Neuronal stem cell (in vitro differentiated cells): ENCODE measurements around the gene CACNA1A.

ENCODE experiments used
- DNase-seq: peaks from one replicate; pipeline ENCODE4 v3.0.0-alpha.2; 2013; ENCODE audit warnings: low spot score
- H2AFZ ChIP-seq: one replicate; pipeline ENCODE4 v1.6.1; 2013; ENCODE audit warnings: mild to moderate bottlenecking, low read length, inconsistent platforms
- H2AK5ac ChIP-seq: 2 replicates; pipeline ENCODE4 v1.6.1; 2013; ENCODE audit warnings: low read depth, mild to moderate bottlenecking, inconsistent platforms, low read length, moderate library complexity, mixed read lengths
- H2BK120ac ChIP-seq: 2 replicates; pipeline ENCODE4 v1.6.1; 2013; ENCODE audit warnings: low read depth, mild to moderate bottlenecking, inconsistent platforms, low read length, moderate library complexity, mixed read lengths
- H2BK12ac ChIP-seq: one replicate; pipeline ENCODE4 v1.6.1; 2013; ENCODE audit warnings: low read length, inconsistent platforms
- H2BK15ac ChIP-seq: 2 replicates; pipeline ENCODE4 v1.6.1; 2013; ENCODE audit warnings: mild to moderate bottlenecking, low read length, inconsistent platforms, mixed read lengths
- H2BK5ac ChIP-seq: one replicate; pipeline ENCODE4 v1.6.1; 2013; ENCODE audit warnings: inconsistent platforms, mild to moderate bottlenecking, low read length, moderate library complexity
- H3K14ac ChIP-seq: one replicate; pipeline ENCODE4 v1.6.1; 2013; ENCODE audit warnings: low read length, inconsistent platforms
- H3K18ac ChIP-seq: 2 replicates; pipeline ENCODE4 v1.6.1; 2013; ENCODE audit warnings: low read length, inconsistent platforms
- H3K23ac ChIP-seq: 2 replicates; pipeline ENCODE4 v1.6.1; 2013; ENCODE audit warnings: low read depth, mild to moderate bottlenecking, mixed read lengths, low read length, inconsistent platforms; ENCODE audit not compliant: poor library complexity
- H3K27ac ChIP-seq: replicated peaks from 3 replicates; pipeline ENCODE4 v1.5.1; 2013; ENCODE audit warnings: low read length, inconsistent platforms
- H3K27me3 ChIP-seq, 3 experiments: 2 replicates each; pipeline ENCODE4 v1.6.1; 2013; ENCODE audit warnings: low read length in 3 of 3, mild to moderate bottlenecking in 2 of 3, inconsistent platforms in 1 of 3, low read depth in 1 of 3, mixed read lengths in 1 of 3, moderate library complexity in 1 of 3; ENCODE audit not compliant: control insufficient read depth in 3 of 3, insufficient read depth in 3 of 3
- H3K36me3 ChIP-seq, 2 donors: replicated peaks in 1 of 2; 2 replicates each; pipeline ENCODE4 v1.6.1; 2013; ENCODE audit warnings: low read length in 2 of 2; ENCODE audit not compliant: control insufficient read depth in 2 of 2, insufficient read depth in 2 of 2
- H3K4ac ChIP-seq: 2 replicates; pipeline ENCODE4 v1.6.1; 2013; ENCODE audit warnings: inconsistent platforms, mild to moderate bottlenecking, low read length, moderate library complexity
- H3K4me1 ChIP-seq, 2 donors: 1 replicate in 1 of 2; 2 replicates in 1 of 2; pipeline ENCODE4 v1.6.1; 2013; ENCODE audit warnings: low read length in 2 of 2, low read depth in 1 of 2; ENCODE audit not compliant: control insufficient read depth in 2 of 2, insufficient read depth in 1 of 2
- H3K4me2 ChIP-seq: one replicate; pipeline ENCODE4 v1.6.1; 2013; ENCODE audit warnings: mild to moderate bottlenecking, low read length, inconsistent platforms; ENCODE audit not compliant: insufficient read depth, poor library complexity, severe bottlenecking
- H3K4me3 ChIP-seq, 2 donors: 2 replicates each; pipeline ENCODE4 v1.5.1; 2013; ENCODE audit warnings: low read length in 2 of 2, mild to moderate bottlenecking in 2 of 2, inconsistent platforms in 1 of 2, moderate library complexity in 1 of 2
- H3K79me1 ChIP-seq: one replicate; pipeline ENCODE4 v1.6.1; 2013; ENCODE audit warnings: low read depth, mild to moderate bottlenecking, inconsistent platforms, low read length, moderate library complexity
- H3K9ac ChIP-seq: one replicate; pipeline ENCODE4 v1.6.1; 2013; ENCODE audit warnings: mild to moderate bottlenecking, low read depth, low read length, inconsistent platforms; ENCODE audit not compliant: poor library complexity
- H3K9me3 ChIP-seq, 2 donors: replicated peaks in 1 of 2; 2 replicates each; pipeline versions ENCODE3 to v1.6.1; 2013; ENCODE audit warnings: low read length in 2 of 2, mild to moderate bottlenecking in 2 of 2, inconsistent platforms in 1 of 2, low read depth in 1 of 2, mixed read lengths in 1 of 2, moderate library complexity in 1 of 2; ENCODE audit not compliant: control insufficient read depth in 2 of 2, insufficient read depth in 1 of 2
- H4K8ac ChIP-seq: one replicate; pipeline ENCODE4 v1.6.1; 2013; ENCODE audit warnings: low read depth, mild to moderate bottlenecking, inconsistent platforms, low read length, moderate library complexity
- H4K91ac ChIP-seq: one replicate; pipeline ENCODE4 v1.6.1; 2013; ENCODE audit warnings: low read length, low read depth, mild to moderate bottlenecking, inconsistent platforms; ENCODE audit not compliant: poor library complexity
- WGBS, 2 donors: extraction: QIAGEN DNeasy Blood & Tissue Kit; methylation state at CpG; one replicate each; pipeline ENCODE4 v1.1.7; 2013; ENCODE audit warnings: missing lambda C conversion rate in 2 of 2, mixed read lengths in 1 of 2; ENCODE audit not compliant: insufficient read length in 2 of 2, insufficient replicate concordance in 1 of 2; ENCODE audit errors: extremely low coverage in 2 of 2; 5-methylcytosine and 5-hydroxymethylcytosine counted together

The CACNA1A gene

GRCh38 chr19:13484166-13484565 lies 22.1 kb downstream of the CACNA1A start:
- Histone ChIP-seq H2AFZ (no peak overlapping the region), H3K4me1 (peaks cover 0 to 3% of the 10 kb centered on the region in 2 donors), H3K79me1 (no peaks in the 10 kb centered on the region), H3K27ac (no peak overlapping the region), H3K23ac (no peak overlapping the region), H2BK120ac (no peak overlapping the region), H3K4me3 (no peak overlapping the region), H3K9ac (no peak overlapping the region), H2BK15ac (no peak overlapping the region), H4K91ac (no peak overlapping the region), H3K4me2 (no peak overlapping the region), H3K18ac (no peak overlapping the region), H2BK12ac (no peak overlapping the region), H3K4ac (no peak overlapping the region), H3K27me3 (no peaks in the 10 kb centered on the region), H3K14ac (no peak overlapping the region), H2AK5ac (no peak overlapping the region), H2BK5ac (no peak overlapping the region), H3K36me3 (peaks cover 0 to 3% of the 10 kb centered on the region in 2 donors), H3K9me3 (peaks cover 0 to 2% of the 10 kb centered on the region in 2 donors), H4K8ac (no peak overlapping the region)
- WGBS, 2 donors, result no CpG with 5 or more reads among the region's 1 CpG
- DNase-seq, result no peak

- H3K36me3 ChIP-seq, result peaks cover 0 to 3% of the 10 kb centered on the region in 2 donors
- H2BK15ac ChIP-seq, result no peak overlapping the region
- no peak overlapping the region for H3K9ac ChIP-seq
- no peak overlapping the region for H3K4me2 ChIP-seq
- no peak overlapping the region for H4K8ac ChIP-seq
- H3K18ac ChIP-seq, result no peak overlapping the region
- no peak overlapping the region for H3K23ac ChIP-seq
- H3K4me3 ChIP-seq, result no peak overlapping the region
- no CpG with 5 or more reads among the region's 5 CpGs for WGBS, 2 donors
- no peak overlapping the region for H4K91ac ChIP-seq
- H2BK5ac ChIP-seq, result no peak overlapping the region
- H2BK12ac ChIP-seq, result no peak overlapping the region
- H2AFZ ChIP-seq, result no peak overlapping the region
- no peak overlapping the region for H3K14ac ChIP-seq
- no peaks in the 10 kb centered on the region for H3K79me1 ChIP-seq
- no peak overlapping the region for H3K4ac ChIP-seq
- H3K4me1 ChIP-seq, result peaks cover 0 to 3% of the 10 kb centered on the region in 2 donors
- no peak overlapping the region for H2BK120ac ChIP-seq
- H3K27ac ChIP-seq, result no peak overlapping the region
- H3K9me3 ChIP-seq, result peaks cover 0 to 2% of the 10 kb centered on the region in 2 donors
- no peaks in the 10 kb centered on the region for H3K27me3 ChIP-seq
- no peak overlapping the region for H2AK5ac ChIP-seq
- DNase-seq, result no peak
Measured at GRCh38 chr19:13483215-13483614, 23.1 kb downstream of the CACNA1A start.

- Histone ChIP-seq H3K27ac (no peak overlapping the region), H3K4me2 (no peak overlapping the region), H2AFZ (no peak overlapping the region), H4K91ac (no peak overlapping the region), H3K9ac (no peak overlapping the region), H2BK5ac (no peak overlapping the region), H3K18ac (no peak overlapping the region), H2AK5ac (no peak overlapping the region), H3K9me3 (peaks cover 0 to 16% of the 10 kb centered on the region in 2 donors), H4K8ac (no peak overlapping the region), H3K79me1 (no peaks in the 10 kb centered on the region), H3K23ac (no peak overlapping the region), H3K4me1 (peaks cover 0 to 3% of the 10 kb centered on the region in 2 donors), H2BK12ac (no peak overlapping the region), H3K36me3 (peaks cover 0 to 7% of the 10 kb centered on the region in 2 donors), H3K4ac (no peak overlapping the region), H3K4me3 (no peak overlapping the region), H3K27me3 (no peaks in the 10 kb centered on the region), H2BK120ac (no peak overlapping the region), H3K14ac (no peak overlapping the region), H2BK15ac (no peak overlapping the region)
- DNase-seq, result no peak
- WGBS, 2 donors, result no CpG with 5 or more reads among the region's 2 CpGs
Measured at GRCh38 chr19:13478576-13478975, 27.7 kb downstream of the CACNA1A start.

GRCh38 chr19:13476071-13476470 lies 30.2 kb downstream of the CACNA1A start:
- H3K4ac ChIP-seq, result no peak overlapping the region
- no peak overlapping the region for H3K18ac ChIP-seq
- H3K79me1 ChIP-seq, result no peaks in the 10 kb centered on the region
- H3K27ac ChIP-seq, result no peak overlapping the region
- no peak overlapping the region for H2BK15ac ChIP-seq
- peaks cover 0 to 14% of the 10 kb centered on the region in 2 donors for H3K9me3 ChIP-seq
- no peak overlapping the region for H2AFZ ChIP-seq
- H4K8ac ChIP-seq, result no peak overlapping the region
- no peak overlapping the region for H2BK5ac ChIP-seq
- H3K4me3 ChIP-seq, result no peak overlapping the region
- no peak overlapping the region for H2BK12ac ChIP-seq
- no peak overlapping the region for H3K14ac ChIP-seq
- no peaks in the 10 kb centered on the region for H3K27me3 ChIP-seq
- WGBS, 2 donors, result no CpG with 5 or more reads among the region's 1 CpG
- no peak overlapping the region for H3K9ac ChIP-seq
- peaks cover 0 to 3% of the 10 kb centered on the region in 2 donors for H3K36me3 ChIP-seq
- no peak overlapping the region for H2BK120ac ChIP-seq
- no peak overlapping the region for H3K23ac ChIP-seq
- no peaks in the 10 kb centered on the region for H3K4me1 ChIP-seq
- H3K4me2 ChIP-seq, result no peak overlapping the region
- H2AK5ac ChIP-seq, result no peak overlapping the region
- H4K91ac ChIP-seq, result no peak overlapping the region
- no peak for DNase-seq
